ENCODE measurements around the gene WWTR1.

The WWTR1 gene

GRCh38 chr3:149623824-149624223, 34.0 kb downstream of the WWTR1 start:
- DNase-seq (ENCODE audit: low spot score), result no peak

DNA sequence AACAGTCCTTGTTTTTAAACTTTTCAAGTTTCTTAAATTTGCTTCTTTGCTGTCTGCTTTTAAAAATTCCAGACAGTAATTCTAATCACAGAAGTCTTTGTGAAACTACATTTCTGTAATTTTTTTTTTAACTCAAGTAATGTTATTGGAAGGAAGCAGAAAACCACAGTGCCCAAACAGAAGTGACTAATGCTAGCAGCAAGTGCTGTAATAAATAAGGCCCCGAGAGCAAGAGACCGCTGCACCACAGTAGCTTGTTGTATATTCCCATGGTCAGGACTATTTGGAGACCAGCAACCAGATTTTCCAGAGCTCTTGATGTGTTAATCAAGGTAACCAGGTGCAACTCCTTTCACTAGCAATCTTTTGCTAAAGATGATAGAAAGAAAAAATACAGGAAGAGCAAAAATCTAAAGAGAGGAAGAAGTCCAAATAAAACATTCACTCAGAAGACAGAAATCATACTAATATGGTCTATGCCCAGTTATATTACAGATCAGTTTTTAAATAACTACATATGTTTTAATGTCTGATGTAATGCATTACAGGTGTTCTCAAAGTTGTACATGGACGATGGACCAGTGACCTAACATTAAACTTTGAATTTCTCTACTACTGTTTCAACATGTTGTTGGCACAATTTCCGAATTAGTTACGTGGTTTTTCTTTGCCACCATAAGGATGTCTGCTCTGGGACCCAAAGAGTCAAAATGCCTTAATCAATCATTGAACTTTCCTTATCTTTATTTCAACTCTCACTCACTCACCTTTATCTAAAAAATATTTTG, 36.4 kb downstream of the WWTR1 start:
- no peak for DNase-seq (ENCODE audit: low spot score)

DNA sequence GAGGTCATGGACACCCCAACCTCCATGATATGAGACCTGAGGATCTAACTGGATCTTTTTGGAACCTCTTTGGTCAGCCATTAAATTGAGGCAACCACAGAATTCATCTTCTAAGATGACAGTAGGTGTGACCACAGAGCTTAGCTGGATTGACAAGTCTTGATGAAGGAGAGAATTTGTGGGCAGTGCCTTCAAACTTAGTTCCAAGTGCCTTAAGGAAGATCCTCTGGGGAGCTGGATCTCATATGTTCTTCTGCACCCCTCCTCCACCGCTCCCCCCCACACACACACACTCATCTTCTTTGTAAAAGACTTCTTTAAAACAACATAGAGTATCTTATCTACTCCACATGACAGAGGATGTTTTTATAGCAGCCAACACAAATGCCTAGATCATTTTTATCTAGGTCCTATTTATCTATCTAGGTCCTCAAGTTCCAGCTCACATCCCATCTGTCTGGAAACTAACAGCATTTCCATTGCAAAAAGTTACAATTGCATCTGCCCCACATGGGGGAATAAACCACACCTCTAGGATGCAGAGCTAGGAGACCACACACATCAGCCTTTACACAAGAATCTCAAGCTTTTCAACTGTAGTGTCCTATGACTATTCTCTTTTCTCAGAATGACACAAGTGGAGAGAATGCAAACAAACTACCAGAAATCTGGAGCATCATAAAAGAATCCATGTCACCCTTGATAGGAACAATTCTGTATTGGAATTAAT, 37.4 kb downstream of the WWTR1 start:
- DNase-seq (ENCODE audit: low spot score), result no peak

DNA sequence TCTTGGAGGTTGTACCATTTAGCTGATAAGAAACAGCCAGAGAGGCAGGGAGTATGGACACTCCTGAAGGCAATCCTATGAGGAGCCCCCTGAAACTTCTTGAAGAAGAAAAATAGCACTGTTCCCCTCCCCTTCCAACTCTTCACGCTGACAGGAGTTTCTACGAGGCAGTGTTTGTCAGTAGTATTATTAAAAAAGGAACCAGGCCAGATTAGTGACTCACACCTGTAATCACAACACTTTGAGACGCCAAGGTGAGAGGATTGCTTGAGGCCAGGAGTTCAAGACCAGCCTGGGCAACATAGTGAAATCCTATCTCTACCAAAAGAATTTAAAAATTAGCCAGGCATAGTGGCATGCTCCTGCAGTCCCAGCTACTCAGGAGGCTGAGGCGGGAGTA, 38.7 kb downstream of the WWTR1 start:
- no peak for DNase-seq (ENCODE audit: low spot score)

GRCh38 chr3:149618151-149619123, 39.4 kb downstream of the WWTR1 start:
- DNase-seq (ENCODE audit: low spot score), result peak; percentile 39

- no peak for DNase-seq (ENCODE audit: low spot score)
These were observed 42.0 kb downstream of the WWTR1 start for GRCh38 chr3:149615731-149616221.

DNA sequence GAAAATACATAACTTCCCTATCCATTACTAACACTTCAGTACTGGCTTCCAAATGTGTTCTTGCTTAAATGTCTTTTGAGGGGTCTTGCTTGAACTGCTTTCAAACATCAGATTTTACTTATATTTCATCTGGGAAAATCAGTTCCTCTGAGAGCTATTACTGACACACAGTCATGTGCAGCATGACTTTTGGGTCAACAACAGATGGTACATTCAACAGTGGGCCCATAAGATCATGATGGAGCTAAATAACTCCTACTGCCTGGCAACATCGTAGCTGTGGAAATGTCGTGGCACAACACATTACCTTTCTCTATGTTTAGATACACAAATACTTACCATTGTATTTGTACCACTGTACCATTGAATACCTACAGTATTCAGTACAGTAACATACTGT, 43.8 kb downstream of the WWTR1 start:
- no peak for DNase-seq (ENCODE audit: low spot score)

DNA sequence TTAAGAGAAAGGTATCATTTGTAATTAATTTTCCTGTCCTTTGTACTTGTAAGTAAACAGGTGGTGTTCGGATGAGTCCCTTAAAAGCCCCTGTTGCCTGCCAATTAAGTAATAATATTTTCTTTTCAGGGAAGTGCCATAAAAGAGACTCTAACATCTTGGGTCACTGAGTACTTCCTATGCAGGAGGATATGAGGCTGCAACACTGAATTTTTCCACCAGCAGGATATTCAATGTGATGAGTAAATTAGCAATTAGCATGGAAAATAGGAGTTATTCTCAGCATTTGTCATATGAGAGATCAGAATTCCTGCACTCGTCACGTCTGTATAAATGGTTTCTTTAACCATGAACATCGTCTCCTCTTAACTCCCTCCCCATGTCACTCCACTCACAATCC, 45.4 kb downstream of the WWTR1 start:
- no peak for DNase-seq (ENCODE audit: low spot score)

GRCh38 chr3:149611149-149611548, 46.7 kb downstream of the WWTR1 start:
- no peak for DNase-seq (ENCODE audit: low spot score)

GRCh38 chr3:149610351-149611105, 47.3 kb downstream of the WWTR1 start:
- peak; percentile 82 for DNase-seq (ENCODE audit: low spot score)

- no peak for DNase-seq (ENCODE audit: low spot score)
These were observed 48.2 kb downstream of the WWTR1 start for GRCh38 chr3:149609595-149609994.

- DNase-seq (ENCODE audit: low spot score), result no peak
These were observed 48.8 kb downstream of the WWTR1 start for GRCh38 chr3:149608987-149609386.

- DNase-seq (ENCODE audit: low spot score), result no peak
These were observed 51.9 kb downstream of the WWTR1 start for GRCh38 chr3:149605902-149606301.

DNA sequence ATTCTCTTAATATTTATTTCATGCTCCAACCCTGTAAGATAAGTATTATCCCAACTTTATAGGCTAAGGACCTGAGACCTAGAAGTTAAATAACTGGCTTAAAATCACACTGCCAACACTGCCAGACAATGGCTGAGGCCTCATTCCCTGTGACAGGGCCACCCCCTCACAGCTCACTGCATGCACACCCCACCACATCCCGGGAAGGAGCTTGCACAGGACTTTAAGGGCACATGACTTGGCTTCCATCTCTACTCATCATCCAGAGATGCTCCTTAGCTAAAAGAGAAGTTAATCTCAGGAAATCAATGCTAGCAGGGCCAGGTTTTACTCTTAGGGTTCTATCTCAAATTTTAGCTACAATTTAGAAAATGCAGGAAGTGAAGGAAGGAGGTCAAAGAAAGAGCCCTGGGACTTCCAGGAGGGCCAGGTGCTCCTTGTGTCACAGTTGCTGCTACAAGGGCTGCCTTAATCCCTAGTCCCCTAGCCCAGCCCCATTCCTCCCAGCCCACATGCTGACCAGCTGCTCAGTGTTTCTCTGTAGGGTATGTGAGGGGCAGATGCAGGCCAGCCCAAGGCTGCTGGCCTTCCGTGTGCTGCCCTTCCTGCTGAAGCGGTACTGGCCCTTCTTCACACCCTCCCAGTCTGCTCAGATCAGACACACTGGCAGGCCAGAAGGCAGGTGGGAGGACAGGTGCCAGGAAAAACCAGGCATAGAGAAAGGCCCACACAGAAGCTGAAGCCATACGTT, 53.5 kb downstream of the WWTR1 start:
- no peak for DNase-seq (ENCODE audit: low spot score)

- DNase-seq (ENCODE audit: low spot score), result no peak
These were observed 54.4 kb downstream of the WWTR1 start for GRCh38 chr3:149603126-149604074.

GRCh38 chr3:149600634-149601033, 57.2 kb downstream of the WWTR1 start:
- DNase-seq (ENCODE audit: low spot score), result no peak

DNA sequence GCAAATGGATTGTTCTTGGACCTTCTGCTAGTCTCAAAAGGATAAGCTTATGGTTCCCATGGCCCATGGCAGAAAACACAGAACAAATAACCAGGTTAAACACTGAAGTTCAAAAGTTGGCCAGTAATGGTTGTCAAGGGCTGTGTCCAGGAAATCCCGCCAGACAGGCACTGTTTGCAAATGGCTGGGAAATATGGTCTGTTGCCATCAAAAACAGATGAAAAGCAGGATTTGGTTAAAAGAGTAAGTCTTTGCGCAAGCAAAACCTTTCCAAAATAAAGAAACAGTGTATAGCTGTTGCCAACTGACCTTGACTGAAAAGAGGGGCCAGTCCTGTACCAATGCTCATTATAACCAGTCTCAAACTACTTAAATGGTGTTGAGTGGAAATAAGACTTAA, 58.6 kb downstream of the WWTR1 start:
- DNase-seq (ENCODE audit: low spot score), result peak; percentile 35

GRCh38 chr3:149596134-149596770, 61.6 kb downstream of the WWTR1 start:
- DNase-seq (ENCODE audit: low spot score), result no peak
